ENCODE results near the gene SEZ6L2.

DNA sequence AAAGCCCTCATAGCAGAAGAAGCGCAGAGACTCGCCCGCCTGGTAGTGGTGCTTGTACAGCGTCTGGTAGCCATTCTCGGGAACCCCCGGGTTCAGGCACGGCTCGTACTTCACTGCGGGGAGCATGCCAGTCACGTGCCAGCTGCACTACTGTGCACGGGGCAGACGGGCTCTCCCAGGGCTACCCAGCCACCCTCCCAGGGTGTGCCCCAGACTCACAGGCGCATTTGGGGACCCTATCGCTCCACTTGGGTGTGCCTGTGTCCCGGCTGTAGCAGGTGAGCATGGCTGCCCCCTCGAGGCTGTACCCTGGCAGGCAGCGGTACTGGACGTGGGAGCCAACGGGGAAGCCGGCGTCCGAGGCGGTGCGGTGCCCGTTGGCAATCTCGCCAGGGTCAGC lies 26.0 kb downstream of the SEZ6L2 start:
- TF ChIP-seq, protein P1, sequence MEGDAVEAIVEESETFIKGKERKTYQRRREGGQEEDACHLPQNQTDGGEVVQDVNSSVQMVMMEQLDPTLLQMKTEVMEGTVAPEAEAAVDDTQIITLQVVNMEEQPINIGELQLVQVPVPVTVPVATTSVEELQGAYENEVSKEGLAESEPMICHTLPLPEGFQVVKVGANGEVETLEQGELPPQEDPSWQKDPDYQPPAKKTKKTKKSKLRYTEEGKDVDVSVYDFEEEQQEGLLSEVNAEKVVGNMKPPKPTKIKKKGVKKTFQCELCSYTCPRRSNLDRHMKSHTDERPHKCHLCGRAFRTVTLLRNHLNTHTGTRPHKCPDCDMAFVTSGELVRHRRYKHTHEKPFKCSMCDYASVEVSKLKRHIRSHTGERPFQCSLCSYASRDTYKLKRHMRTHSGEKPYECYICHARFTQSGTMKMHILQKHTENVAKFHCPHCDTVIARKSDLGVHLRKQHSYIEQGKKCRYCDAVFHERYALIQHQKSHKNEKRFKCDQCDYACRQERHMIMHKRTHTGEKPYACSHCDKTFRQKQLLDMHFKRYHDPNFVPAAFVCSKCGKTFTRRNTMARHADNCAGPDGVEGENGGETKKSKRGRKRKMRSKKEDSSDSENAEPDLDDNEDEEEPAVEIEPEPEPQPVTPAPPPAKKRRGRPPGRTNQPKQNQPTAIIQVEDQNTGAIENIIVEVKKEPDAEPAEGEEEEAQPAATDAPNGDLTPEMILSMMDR (IDR thresholded peaks at IDR 0.05; ENCODE audit: control extremely low read depth in 1 of 3, insufficient read depth in 1 of 3, low read depth in 1 of 3, low read length in 3 of 3): no peak
- TF ChIP-seq ASH2L (IDR thresholded peaks at IDR 0.05; ENCODE audit: low read length) (no peak), POLR2AphosphoS5 (IDR thresholded peaks at IDR 0.05; ENCODE audit: low read depth, low read length) (no peak), GTF2F1 (IDR thresholded peaks at IDR 0.05; ENCODE audit: borderline replicate concordance, low read depth, low read length) (no peak), SIX5 (IDR thresholded peaks at IDR 0.05; ENCODE audit: low read depth, low read length) (no peak), CREB1 (IDR thresholded peaks at IDR 0.05) (no peak)
- TF ChIP-seq, protein P2, sequence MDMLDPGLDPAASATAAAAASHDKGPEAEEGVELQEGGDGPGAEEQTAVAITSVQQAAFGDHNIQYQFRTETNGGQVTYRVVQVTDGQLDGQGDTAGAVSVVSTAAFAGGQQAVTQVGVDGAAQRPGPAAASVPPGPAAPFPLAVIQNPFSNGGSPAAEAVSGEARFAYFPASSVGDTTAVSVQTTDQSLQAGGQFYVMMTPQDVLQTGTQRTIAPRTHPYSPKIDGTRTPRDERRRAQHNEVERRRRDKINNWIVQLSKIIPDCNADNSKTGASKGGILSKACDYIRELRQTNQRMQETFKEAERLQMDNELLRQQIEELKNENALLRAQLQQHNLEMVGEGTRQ (IDR thresholded peaks at IDR 0.05; ENCODE audit: low read length): no peak
